WTC11 (cell line): Measurements from ENCODE around the gene AATK. TPM values are rescaled to one million over a fixed set of nuclear protein-coding genes. Genes with fewer than 3 reads are reported as not detected.

Experiments used
- ATAC-seq: fragments of 200-7000 bp; cut with Tn5 transposase; 2 replicates; pipeline ENCODE4 v1.10.0; 2021; ENCODE audit warnings: mild to moderate bottlenecking, moderate library complexity
- CTCF ChIA-PET: fragments of 300-600 bp; sonication (Branson Sonifier 250); formaldehyde crosslinking; loops from one replicate; lab custom pipeline; 2021; ENCODE audit warnings: antibody characterized with exemption; lab: Charles Lee
- POLR2A ChIA-PET: fragments of 350-600 bp; sonication (Branson Sonifier 250); formaldehyde crosslinking; loops from one replicate; lab custom pipeline; 2021; ENCODE audit warnings: antibody characterized with exemption; lab: Charles Lee
- DNase-seq: peaks from one replicate; pipeline ENCODE4 v3.0.0; 2021; ENCODE audit warnings: low spot score
- H3K27ac Mint-ChIP-seq: 2 replicates; pipeline ENCODE4 v1.8.0; 2021; ENCODE audit warnings: mixed read lengths
- H3K27me3 Mint-ChIP-seq: 2 replicates; pipeline ENCODE4 v1.8.0; 2021; ENCODE audit warnings: low read depth, mild to moderate bottlenecking, moderate library complexity, mixed read lengths
- H3K36me3 Mint-ChIP-seq: 2 replicates; pipeline ENCODE4 v1.8.0; 2021; ENCODE audit warnings: mixed read lengths
- H3K4me1 Mint-ChIP-seq: 2 replicates; pipeline ENCODE4 v1.8.0; 2022; ENCODE audit warnings: mixed read lengths
- H3K4me3 Mint-ChIP-seq: 2 replicates; pipeline ENCODE4 v1.8.0; 2021; ENCODE audit warnings: mild to moderate bottlenecking, moderate library complexity, mixed read lengths
- H3K9me3 Mint-ChIP-seq: 2 replicates; pipeline ENCODE4 v1.8.0; 2021; ENCODE audit warnings: mixed read lengths
- FOXJ3 ChIP-seq: sonication (generic); formaldehyde crosslinking; IDR thresholded peaks from 2 replicates; pipeline ENCODE4 v1.9.0; 2021; ENCODE audit warnings: missing genetic modification reagents, mild to moderate bottlenecking, borderline replicate concordance
- GABPB1 ChIP-seq: sonication (generic); formaldehyde crosslinking; IDR thresholded peaks from 2 replicates; pipeline ENCODE4 v1.8.1; 2023; ENCODE audit warnings: mild to moderate bottlenecking, missing genetic modification reagents
- GTF2I ChIP-seq: fragments of 250-450 bp; sonication (Bioruptor Pico); conservative IDR thresholded peaks from 2 replicates; pipeline ENCODE4 v1.4.0; 2021; ENCODE audit warnings: mild to moderate bottlenecking
- IRF2 ChIP-seq: sonication (generic); formaldehyde crosslinking; IDR thresholded peaks from 2 replicates; pipeline ENCODE4 v1.8.0; 2022; ENCODE audit warnings: low read depth, missing genetic modification reagents, borderline replicate concordance
- MXD4 ChIP-seq: fragments of 250-450 bp; sonication (Bioruptor Pico); IDR thresholded peaks from 2 replicates; pipeline ENCODE4 v1.8.0; 2021; ENCODE audit warnings: mild to moderate bottlenecking, moderate library complexity, borderline replicate concordance
- NFATC4 ChIP-seq: fragments of 250-450 bp; sonication (Bioruptor Pico); IDR thresholded peaks from 2 replicates; pipeline ENCODE4 v1.9.0; 2021; ENCODE audit warnings: mild to moderate bottlenecking
- SP1 ChIP-seq: sonication (generic); formaldehyde crosslinking; conservative IDR thresholded peaks from 2 replicates; pipeline ENCODE4 v1.8.1; 2022; ENCODE audit warnings: missing genetic modification reagents
- TEAD1 ChIP-seq: sonication (generic); formaldehyde crosslinking; IDR thresholded peaks from 2 replicates; pipeline ENCODE4 v1.8.0; 2022; ENCODE audit warnings: mild to moderate bottlenecking, missing genetic modification reagents
- total RNA-seq: library from RNA; stranded (reverse); gene quantifications from 3 replicates; pipeline ENCODE4 v1.2.3, GENCODE V29; 2021
- TF ChIP-seq, protein P1 (sequence below): fragments of 250-450 bp; sonication (Bioruptor Pico); IDR thresholded peaks from 2 replicates; pipeline ENCODE4 v1.9.0; 2021; ENCODE audit warnings: mild to moderate bottlenecking
- TF ChIP-seq, protein P2 (sequence below): sonication (generic); formaldehyde crosslinking; IDR thresholded peaks from 2 replicates; pipeline ENCODE4 v1.8.1; 2023; ENCODE audit warnings: mild to moderate bottlenecking, missing genetic modification reagents, moderate library complexity
- TF ChIP-seq, protein P3 (sequence below): sonication (generic); formaldehyde crosslinking; IDR thresholded peaks from 2 replicates; pipeline ENCODE4 v1.8.1; 2023; ENCODE audit warnings: mild to moderate bottlenecking, missing genetic modification reagents, moderate library complexity
- TF ChIP-seq, protein P4 (sequence below): sonication (generic); formaldehyde crosslinking; IDR thresholded peaks from 2 replicates; pipeline ENCODE4 v1.8.1; 2022; ENCODE audit warnings: mild to moderate bottlenecking, missing genetic modification reagents, moderate library complexity, borderline replicate concordance
- TF ChIP-seq, protein P5 (sequence below): sonication (generic); formaldehyde crosslinking; IDR thresholded peaks from 2 replicates; pipeline ENCODE4 v1.8.0; 2022; ENCODE audit warnings: missing genetic modification reagents
- TF ChIP-seq, protein P6 (sequence below): sonication (generic); formaldehyde crosslinking; IDR thresholded peaks from 2 replicates; pipeline ENCODE4 v1.8.1; 2023; ENCODE audit warnings: mild to moderate bottlenecking, missing genetic modification reagents, borderline replicate concordance
- TF ChIP-seq, protein P7 (sequence below): fragments of 250-450 bp; sonication (Bioruptor Pico); IDR thresholded peaks from 2 replicates; pipeline ENCODE4 v1.9.0; 2021; ENCODE audit warnings: moderate library complexity, mild to moderate bottlenecking, inconsistent platforms, borderline replicate concordance

AATK gene
- total RNA-seq, 1 experiment from 2014 or later = 2.9 TPM

DNA sequence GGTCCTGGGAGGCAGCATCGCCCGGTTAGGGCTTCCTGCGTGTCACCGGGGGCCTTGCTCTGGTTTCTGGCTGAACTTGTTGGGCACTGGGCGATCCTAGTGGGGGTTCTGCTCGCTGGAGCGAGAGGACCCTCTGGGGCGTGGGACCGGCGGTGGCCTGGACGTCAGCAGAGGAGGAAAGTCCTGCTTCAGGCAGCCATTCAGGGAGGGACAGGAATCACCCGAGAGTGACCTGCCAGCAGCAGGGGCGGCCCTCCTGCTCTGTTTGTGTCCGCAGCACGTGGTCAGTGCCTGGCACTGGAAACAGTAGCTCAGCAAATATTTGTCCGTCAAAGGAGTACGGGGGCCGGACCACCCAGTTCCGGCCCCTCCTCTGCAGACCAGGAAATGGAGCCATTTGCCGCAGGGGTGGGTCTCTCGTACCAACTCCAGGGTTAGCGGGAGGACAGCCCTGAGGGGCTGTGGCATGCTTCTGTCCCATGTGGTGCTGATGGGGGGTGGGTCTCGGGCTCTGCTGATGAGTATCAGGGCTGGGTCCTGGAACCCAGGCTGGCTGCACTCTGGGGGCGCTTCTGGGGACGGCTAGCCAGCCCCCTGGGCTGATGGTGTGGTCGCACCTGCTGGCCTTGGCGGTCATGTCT lies 82.8 kb downstream of the AATK start:
- POLR2A ChIA-PET = no interaction called here
- no peaks in the 10 kb centered on the region for H3K9me3 Mint-ChIP-seq
- no peaks in the 10 kb centered on the region for H3K4me1 Mint-ChIP-seq
- H3K27ac Mint-ChIP-seq = no peak overlapping the region; the same call in 1 of the 2 replicates
- TF ChIP-seq GABPB1 = peak; percentile 78
- no peak for TF ChIP-seq MXD4 (CRISPR knock-in tag)
- TF ChIP-seq, protein P1, sequence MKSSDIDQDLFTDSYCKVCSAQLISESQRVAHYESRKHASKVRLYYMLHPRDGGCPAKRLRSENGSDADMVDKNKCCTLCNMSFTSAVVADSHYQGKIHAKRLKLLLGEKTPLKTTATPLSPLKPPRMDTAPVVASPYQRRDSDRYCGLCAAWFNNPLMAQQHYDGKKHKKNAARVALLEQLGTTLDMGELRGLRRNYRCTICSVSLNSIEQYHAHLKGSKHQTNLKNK (CRISPR knock-in tag) = no peak
- H3K27me3 Mint-ChIP-seq = no peaks in the 10 kb centered on the region
- ATAC-seq (no peak), DNase-seq (no peak)
- no peaks in the 10 kb centered on the region for H3K36me3 Mint-ChIP-seq
- CTCF ChIA-PET = interaction anchor here (1.2 kb wide), 1 partner anchor 14 kb away, joined by 6 read pairs; no protein-coding TSS in a partner anchor
- no peak overlapping the region for H3K4me3 Mint-ChIP-seq

DNA sequence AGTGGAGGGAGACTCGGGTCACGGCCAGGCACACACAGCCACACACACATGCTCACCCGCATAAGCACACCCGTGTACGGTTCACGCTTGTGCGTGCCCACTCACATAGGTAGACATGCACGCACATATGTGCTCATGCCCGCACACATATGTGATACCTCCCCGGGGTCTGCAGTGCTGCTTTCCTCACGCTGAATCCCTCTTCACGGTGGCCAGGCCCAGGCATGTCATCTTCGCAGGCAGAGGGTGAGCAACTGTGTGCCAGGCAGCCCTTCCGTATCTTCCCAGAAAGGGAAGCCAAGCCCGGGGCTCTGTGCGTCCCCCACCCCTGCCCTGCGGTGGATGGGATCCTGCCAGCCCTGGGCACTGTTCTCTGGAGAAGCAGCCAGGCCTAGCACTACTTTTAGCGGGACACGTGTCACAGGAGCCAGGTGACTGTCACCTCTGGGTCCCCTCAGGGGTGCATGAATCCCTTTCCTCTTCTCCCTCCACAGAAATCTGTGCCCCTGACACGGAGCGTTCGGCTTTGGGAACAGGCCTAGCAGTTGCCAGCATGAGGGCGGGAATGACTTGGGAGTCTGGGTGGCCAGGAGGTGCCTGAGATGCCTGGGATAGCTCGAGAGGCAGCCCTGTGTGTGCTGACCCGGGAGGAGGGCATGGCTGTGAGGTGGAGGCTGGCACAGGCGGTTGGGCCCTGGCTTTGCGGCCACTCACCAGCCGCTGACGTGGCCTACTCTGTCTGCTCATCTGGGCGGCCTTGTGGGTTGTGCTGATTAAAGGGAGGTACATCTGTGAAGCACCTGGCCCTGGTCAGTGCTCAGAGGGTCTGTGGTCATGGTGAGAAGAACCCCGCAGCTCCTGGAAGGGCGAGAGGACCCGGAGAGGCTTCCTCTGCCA lies 83.6 kb downstream of the AATK start:
- Mint-ChIP-seq H3K4me3 (no peak overlapping the region), H3K27me3 (no peaks in the 10 kb centered on the region), H3K27ac (no peak overlapping the region; the same call in 1 of the 2 replicates)
- CTCF ChIA-PET = interaction anchor here (1.2 kb wide), 1 partner anchor 15 kb away, joined by 6 read pairs; no protein-coding TSS in a partner anchor
- ATAC-seq (no peak), DNase-seq (no peak)
- POLR2A ChIA-PET = no interaction called here
- TF ChIP-seq, protein P2, sequence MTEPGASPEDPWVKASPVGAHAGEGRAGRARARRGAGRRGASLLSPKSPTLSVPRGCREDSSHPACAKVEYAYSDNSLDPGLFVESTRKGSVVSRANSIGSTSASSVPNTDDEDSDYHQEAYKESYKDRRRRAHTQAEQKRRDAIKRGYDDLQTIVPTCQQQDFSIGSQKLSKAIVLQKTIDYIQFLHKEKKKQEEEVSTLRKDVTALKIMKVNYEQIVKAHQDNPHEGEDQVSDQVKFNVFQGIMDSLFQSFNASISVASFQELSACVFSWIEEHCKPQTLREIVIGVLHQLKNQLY (CRISPR knock-in tag) = no peak
- TF ChIP-seq GTF2I (CRISPR knock-in tag) (no peak), NFATC4 (CRISPR knock-in tag) (no peak), IRF2 (no peak), TEAD1 (CRISPR knock-in tag) (no peak)
- TF ChIP-seq, protein P3, sequence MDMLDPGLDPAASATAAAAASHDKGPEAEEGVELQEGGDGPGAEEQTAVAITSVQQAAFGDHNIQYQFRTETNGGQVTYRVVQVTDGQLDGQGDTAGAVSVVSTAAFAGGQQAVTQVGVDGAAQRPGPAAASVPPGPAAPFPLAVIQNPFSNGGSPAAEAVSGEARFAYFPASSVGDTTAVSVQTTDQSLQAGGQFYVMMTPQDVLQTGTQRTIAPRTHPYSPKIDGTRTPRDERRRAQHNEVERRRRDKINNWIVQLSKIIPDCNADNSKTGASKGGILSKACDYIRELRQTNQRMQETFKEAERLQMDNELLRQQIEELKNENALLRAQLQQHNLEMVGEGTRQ (CRISPR knock-in tag) = no peak
- TF ChIP-seq, all 79 proteins: peak for 0
- H3K4me1 Mint-ChIP-seq = no peaks in the 10 kb centered on the region
- H3K36me3 Mint-ChIP-seq = no peaks in the 10 kb centered on the region
- no peaks in the 10 kb centered on the region for H3K9me3 Mint-ChIP-seq

DNA sequence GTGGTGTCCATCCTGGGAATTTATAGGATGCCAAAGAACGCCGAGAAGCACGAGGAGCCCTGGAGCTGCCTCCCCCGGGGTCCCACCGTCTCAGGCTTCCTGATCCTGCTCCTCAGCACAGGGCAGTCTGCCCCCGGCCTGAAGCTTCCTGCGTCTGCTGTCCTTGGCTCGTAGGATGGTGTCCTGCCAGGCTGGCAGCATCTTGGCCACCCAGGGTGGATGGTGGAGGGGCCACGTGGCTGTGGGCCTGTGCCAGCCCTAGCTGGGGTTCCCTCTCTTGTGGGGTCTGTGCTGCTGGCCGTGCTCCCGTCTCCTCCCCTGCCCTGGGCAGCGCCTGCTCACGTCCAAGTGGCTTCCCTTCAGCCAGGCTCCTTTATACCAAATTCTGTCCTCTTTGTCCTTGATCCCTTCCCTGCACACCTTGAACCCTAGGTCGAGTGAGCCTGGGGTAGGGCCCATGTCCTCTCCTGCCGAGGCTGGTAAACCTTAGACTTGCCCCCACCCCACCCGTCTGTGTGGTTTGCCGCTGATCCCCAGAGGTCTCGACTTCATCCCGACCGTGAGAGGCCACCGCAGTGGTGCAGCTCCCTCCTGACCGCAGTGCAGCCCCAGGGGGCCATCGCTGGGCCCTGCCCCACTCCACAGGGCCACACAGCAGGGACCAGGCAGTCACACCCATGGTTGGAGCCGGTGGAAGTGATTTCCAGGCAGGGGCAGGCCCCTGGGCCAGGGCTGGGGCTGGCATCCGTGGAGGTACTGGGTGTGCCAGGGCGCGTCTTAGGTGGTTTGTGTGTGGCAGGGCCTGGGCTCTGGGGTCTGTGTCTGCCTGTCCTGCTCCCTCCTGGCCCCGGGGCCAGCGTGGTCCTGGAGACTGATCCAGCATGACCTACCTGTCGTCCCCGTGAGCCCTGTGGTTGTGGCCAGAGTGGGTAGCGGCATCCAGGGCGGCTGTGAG lies 84.5 kb downstream of the AATK start:
- no peaks in the 10 kb centered on the region for H3K36me3 Mint-ChIP-seq
- DNase-seq (no peak), ATAC-seq (no peak)
- POLR2A ChIA-PET = no interaction called here
- CTCF ChIA-PET = interaction anchor here (0.8 to 1.5 kb wide), 2 partner anchors 15 to 20 kb away, joined by 3 to 5 read pairs; no protein-coding TSS in a partner anchor
- H3K4me3 Mint-ChIP-seq = no peak overlapping the region
- TF ChIP-seq, protein P4, sequence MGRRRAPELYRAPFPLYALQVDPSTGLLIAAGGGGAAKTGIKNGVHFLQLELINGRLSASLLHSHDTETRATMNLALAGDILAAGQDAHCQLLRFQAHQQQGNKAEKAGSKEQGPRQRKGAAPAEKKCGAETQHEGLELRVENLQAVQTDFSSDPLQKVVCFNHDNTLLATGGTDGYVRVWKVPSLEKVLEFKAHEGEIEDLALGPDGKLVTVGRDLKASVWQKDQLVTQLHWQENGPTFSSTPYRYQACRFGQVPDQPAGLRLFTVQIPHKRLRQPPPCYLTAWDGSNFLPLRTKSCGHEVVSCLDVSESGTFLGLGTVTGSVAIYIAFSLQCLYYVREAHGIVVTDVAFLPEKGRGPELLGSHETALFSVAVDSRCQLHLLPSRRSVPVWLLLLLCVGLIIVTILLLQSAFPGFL (CRISPR knock-in tag) = no peak
- TF ChIP-seq, protein P5, sequence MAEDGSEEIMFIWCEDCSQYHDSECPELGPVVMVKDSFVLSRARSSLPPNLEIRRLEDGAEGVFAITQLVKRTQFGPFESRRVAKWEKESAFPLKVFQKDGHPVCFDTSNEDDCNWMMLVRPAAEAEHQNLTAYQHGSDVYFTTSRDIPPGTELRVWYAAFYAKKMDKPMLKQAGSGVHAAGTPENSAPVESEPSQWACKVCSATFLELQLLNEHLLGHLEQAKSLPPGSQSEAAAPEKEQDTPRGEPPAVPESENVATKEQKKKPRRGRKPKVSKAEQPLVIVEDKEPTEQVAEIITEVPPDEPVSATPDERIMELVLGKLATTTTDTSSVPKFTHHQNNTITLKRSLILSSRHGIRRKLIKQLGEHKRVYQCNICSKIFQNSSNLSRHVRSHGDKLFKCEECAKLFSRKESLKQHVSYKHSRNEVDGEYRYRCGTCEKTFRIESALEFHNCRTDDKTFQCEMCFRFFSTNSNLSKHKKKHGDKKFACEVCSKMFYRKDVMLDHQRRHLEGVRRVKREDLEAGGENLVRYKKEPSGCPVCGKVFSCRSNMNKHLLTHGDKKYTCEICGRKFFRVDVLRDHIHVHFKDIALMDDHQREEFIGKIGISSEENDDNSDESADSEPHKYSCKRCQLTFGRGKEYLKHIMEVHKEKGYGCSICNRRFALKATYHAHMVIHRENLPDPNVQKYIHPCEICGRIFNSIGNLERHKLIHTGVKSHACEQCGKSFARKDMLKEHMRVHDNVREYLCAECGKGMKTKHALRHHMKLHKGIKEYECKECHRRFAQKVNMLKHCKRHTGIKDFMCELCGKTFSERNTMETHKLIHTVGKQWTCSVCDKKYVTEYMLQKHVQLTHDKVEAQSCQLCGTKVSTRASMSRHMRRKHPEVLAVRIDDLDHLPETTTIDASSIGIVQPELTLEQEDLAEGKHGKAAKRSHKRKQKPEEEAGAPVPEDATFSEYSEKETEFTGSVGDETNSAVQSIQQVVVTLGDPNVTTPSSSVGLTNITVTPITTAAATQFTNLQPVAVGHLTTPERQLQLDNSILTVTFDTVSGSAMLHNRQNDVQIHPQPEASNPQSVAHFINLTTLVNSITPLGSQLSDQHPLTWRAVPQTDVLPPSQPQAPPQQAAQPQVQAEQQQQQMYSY = no peak
- TF ChIP-seq SP1 (CRISPR knock-in tag) (no peak), FOXJ3 (no peak), TEAD1 (CRISPR knock-in tag) (no peak)
- TF ChIP-seq, protein P6, sequence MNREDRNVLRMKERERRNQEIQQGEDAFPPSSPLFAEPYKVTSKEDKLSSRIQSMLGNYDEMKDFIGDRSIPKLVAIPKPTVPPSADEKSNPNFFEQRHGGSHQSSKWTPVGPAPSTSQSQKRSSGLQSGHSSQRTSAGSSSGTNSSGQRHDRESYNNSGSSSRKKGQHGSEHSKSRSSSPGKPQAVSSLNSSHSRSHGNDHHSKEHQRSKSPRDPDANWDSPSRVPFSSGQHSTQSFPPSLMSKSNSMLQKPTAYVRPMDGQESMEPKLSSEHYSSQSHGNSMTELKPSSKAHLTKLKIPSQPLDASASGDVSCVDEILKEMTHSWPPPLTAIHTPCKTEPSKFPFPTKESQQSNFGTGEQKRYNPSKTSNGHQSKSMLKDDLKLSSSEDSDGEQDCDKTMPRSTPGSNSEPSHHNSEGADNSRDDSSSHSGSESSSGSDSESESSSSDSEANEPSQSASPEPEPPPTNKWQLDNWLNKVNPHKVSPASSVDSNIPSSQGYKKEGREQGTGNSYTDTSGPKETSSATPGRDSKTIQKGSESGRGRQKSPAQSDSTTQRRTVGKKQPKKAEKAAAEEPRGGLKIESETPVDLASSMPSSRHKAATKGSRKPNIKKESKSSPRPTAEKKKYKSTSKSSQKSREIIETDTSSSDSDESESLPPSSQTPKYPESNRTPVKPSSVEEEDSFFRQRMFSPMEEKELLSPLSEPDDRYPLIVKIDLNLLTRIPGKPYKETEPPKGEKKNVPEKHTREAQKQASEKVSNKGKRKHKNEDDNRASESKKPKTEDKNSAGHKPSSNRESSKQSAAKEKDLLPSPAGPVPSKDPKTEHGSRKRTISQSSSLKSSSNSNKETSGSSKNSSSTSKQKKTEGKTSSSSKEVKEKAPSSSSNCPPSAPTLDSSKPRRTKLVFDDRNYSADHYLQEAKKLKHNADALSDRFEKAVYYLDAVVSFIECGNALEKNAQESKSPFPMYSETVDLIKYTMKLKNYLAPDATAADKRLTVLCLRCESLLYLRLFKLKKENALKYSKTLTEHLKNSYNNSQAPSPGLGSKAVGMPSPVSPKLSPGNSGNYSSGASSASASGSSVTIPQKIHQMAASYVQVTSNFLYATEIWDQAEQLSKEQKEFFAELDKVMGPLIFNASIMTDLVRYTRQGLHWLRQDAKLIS = no peak
- TF ChIP-seq, protein P7, sequence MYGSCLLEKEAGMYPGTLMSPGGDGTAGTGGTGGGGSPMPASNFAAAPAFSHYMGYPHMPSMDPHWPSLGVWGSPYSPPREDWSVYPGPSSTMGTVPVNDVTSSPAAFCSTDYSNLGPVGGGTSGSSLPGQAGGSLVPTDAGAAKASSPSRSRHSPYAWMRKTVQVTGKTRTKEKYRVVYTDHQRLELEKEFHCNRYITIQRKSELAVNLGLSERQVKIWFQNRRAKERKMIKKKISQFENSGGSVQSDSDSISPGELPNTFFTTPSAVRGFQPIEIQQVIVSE (CRISPR knock-in tag) = no peak
- H3K27ac Mint-ChIP-seq = peak overlapping the region; percentile 36; the same call in 1 of the 2 replicates
- H3K4me1 Mint-ChIP-seq = no peaks in the 10 kb centered on the region
- H3K9me3 Mint-ChIP-seq = no peaks in the 10 kb centered on the region
- H3K27me3 Mint-ChIP-seq = no peaks in the 10 kb centered on the region
